Right kidney (tissue), 1 donor: ENCODE data around the gene TMEM116.
"Not testable (repeated sequence)": the region's sequence is repeated elsewhere in the genome, so short reads cannot be mapped to it uniquely, and the experiment has no call there.

Source experiments
- DNase-seq: peaks from one replicate; pipeline ENCODE4 v3.0.0-alpha.2; 2016

Gene TMEM116

DNA sequence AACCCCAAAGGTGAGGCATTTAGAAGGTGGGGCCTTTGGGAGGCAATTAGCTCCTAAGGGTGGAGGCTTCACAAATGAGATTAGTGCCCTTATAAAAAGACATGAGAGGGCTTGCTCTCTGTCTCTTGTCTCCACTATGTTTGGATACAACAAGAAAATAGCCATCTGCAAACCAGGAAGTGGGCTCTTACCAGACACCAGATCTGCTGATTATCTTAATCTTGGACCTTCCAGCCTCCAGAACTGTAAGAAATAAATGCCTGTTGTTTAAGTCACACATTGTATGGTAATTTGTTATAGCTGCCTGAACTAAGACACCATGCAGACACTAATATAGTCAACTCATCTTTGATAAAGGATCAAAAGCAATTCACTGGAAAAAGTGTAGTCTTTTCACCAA lies 34.4 kb downstream of the TMEM116 start:
- DNase-seq: no peak

DNA sequence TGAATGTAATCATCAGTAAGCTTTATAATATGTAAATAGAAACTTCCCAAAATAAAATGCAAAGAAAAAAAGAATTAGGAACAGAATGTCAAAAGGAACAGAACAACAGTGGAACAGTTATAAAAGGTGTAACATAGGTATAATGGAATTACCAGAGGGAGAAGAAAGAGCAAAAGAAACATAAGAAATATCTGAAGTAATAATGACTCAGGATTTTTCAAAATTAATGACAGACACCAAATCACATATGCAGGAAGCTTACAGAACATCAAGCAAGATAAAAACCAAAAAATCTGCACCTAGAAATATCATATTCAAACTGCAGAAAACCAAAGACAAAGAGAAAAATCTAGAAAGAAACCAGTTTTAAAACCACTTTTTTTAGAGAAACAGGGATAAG lies 36.1 kb downstream of the TMEM116 start:
- DNase-seq: no peak

DNA sequence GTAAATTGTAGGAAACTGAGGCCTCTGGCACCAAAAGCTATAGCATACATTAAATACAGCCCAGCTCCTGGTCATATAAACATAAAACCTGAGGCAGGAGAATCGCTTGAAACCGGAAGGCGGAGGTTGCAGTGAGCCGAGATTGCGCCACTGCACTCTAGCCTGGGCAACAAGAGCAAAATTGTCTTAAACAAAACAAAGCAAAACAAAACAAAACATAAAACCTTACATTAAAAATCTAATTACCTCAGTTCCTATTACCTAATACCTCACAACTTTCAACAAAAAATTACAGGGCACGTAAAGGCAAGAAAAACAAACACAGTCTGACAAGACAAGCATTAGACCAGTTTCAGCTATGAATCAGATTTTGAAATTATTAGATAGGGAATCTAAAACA lies 36.7 kb downstream of the TMEM116 start:
- DNase-seq: no peak

DNA sequence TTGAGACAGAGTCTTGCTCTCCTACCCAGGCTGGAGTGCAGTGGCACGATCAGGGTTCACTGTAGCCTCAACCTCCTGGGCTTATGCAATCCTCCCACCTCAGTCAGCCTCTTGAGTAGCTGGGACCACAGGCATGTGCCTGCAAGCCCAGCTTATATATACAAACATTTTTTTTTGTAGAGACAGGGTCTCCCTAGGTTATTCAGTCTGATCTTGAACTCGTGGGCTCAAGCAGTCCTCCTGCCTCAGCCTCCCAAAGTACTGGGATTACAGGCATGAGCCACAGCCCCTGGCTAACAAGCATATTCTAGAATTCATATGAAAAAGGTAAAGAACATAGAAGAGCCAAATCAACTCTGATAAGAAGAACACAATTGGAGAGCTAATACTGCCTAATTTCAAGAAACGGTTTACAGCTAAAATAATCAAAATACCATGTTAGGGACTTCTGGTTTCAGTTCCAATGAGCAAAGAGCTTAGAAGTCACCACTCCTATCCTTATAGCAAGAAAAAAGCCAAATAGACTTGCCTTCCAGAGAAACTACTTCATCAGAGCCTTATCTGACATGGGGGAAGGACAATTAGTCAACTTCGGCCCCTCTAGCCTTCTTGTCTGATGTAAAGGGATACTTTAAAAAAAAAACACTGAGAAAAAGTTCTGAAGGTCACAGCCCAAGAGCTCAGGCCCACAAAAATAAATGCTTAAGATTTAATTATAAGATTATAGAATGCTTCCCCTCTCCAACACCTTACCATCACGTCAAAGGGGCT lies 37.6 kb downstream of the TMEM116 start:
- DNase-seq: no peak

DNA sequence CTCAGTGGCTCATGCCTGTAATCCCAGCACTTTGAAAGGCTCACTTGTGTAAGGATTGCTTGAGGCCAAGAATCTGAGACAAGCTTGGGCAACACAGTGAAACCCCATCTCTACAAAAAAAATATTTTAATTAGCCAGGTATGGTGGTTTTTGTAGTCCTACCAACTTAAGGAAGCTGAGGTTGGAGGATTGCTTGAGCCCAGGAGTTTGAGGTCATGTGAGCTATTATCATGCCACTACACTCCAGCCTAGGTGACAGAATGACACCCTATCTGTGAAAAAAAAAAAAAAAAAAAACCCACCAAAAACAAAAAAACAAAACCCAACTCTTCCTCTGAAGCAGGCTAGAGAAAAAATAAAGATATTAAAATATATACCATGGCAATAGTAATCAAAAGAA lies 41.2 kb downstream of the TMEM116 start:
- no peak for DNase-seq

DNA sequence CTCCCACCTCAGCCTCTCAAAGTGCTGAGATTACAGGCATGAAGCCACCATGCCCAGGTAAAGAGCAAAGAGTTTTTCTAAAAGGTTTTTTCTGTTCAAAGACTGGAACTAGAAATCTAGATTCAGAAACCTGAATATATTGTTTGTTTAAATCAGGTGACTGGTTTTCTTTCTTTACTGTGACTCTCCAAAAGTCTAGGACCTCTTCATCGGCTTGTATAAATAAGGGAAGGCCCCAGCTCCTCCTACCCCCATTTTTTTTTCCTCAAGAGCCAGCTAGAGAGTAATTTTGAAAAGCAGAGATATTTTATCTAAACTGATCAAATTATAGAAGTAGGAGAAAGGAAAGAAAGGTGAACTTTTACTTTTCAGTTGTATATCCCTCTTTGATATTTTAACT lies 48.0 kb downstream of the TMEM116 start:
- no peak for DNase-seq

DNA sequence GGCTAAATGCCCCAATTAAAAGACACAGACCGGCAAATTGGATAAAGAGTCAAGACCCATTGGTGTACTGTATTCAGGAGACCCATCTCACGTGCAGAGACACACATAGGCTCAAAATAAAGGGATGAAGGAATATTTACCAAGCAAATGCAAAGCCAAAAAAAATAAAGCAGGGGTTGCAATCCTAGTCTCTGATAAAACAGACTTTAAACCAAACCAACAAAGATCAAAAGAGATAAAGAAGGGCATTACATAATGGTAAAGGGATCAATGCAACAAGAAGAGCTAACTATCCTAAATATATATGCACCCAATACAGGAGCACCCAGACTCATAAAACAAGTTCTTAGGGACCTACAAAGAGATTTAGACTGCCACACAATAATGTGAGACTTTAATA lies 53.4 kb downstream of the TMEM116 start:
- not testable (repeated sequence) for DNase-seq

DNA sequence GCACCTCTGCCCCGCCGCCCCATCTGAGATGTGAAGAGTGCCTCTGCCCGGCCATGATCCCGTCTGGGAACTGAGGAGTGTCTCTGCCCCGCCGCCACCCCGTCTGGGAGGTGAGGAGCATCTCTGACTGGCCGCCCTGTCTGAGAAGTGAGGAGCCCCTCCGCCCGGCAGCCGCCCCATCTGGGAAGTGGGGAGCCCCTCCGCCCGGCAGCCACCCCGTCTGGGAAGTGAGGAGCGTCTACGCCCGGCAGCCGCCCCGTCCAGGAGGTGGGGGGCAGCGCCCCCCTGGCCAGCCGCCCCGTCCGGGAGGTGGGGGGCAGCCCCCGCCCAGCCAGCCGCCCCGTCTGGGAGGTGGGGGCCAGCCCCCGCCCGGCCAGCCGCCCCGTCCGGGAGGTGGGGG lies 55.7 kb downstream of the TMEM116 start:
- not testable (repeated sequence) for DNase-seq

DNA sequence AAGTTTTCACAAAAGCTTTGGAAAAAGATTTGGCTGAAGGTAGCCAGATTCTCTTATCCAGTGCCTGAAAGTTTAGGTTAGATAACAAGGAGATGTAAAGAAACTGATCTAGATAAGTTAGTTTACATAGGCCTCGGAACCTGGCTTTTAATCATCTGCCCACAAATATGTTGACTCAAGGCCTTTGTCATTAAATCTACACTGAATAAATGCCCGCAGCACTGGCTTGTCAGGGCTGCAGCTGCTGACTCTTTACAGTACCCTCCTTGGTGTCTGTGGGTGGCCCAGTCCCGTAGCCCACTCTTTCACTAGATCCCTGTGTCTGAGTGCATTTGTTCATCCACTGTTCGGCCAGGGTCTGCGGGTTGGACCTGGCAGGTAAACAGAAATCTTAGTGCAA lies 58.0 kb downstream of the TMEM116 start:
- no peak for DNase-seq

DNA sequence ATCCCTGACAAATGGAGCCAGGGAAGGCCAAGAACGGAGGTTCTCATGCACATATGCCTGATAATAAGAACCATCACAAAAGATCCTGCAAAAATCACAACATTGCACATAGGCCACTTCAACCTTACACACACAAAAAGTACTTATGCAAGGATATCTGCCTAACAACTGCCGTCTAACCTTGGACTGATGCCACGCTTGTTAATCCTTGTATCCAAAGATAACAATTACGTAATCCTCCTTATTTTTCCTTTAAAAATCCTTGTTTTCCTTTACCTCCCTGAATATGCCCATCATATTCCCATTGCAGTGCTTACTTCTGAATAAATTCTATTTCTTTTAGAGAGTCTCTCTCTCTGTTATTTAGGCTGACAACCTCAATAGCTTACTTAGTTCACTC lies 59.5 kb downstream of the TMEM116 start:
- DNase-seq: no peak

DNA sequence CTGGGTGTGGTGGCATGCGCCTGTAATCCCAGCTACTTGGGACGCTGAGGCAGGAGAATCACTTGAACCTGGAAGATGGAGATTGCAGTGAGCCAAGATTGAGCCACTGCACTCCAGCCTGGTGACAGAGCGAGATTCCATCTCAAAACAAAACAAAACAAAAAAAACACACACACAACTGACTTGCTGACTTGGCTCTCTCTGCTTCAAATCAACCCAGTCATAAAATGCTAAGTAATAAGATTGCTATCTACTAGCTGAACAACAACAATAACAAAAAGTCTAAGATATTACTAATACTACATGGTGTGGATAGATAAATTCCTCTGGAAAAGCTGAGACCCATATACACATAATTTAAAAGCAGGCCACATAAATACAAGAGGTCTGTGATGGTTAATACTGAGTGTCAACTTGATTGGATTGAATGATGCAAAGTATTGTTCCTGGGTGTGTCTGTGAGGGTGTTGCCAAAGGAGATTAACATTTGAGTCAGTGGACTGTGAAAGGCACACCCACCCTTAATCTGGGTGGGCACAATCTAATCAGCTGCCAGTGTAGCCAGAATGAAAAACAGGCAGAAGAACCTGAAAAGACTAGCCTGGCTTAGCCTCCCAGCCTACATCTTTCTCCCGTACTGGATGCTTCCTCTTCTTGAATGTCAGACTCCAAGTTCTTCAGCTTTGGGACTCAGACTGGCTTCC lies 60.7 kb downstream of the TMEM116 start:
- DNase-seq: not testable (repeated sequence)

DNA sequence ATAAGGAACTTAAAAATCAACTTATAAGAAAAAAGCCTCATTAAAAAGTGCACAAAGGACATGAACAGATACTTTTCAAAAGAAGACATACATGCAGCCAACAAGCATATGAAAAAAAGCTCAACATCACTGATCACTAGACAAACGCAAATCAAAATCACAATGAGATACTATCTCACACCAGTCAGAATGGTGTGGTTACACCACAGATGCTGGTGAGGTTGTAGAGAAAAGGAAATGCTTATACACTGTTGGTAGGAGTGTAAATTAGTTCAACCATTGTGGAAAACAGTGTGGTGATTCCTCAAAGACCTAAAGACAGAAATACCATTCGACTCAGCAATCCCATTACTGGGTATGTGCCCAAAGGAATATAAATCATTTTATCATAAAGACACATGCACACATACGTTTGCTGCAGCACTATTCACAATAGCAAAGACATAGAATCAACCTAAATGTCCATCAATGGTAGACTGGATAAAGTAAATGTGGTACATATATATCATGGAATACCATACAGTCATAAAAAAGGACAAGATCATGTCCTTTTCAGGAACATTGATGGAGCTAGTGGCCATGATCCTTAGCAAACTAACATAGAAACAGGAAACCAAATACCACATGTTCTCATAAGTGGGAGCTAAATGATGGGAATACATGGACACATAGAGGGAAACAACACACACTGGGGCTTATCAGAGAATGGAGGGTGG lies 61.8 kb downstream of the TMEM116 start:
- not testable (repeated sequence) for DNase-seq

DNA sequence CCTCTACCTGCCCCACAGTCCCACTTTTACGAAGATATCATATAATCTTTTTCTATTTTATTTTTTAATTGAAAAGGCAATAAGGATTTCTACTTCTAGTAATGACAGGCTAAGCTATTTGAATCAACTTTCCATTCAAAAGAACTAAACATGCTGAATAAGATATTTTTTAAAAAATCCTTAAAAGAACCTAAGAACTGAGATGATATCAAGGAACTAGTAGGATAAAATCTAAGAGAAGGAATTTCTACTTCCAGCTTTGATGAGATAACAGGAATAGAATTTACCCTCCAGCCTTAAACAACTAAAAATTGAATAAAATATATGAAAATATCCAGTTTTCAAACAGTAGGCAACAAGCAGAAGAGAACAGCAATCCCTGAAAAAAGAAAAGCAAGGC lies 69.0 kb downstream of the TMEM116 start:
- DNase-seq: no peak

DNA sequence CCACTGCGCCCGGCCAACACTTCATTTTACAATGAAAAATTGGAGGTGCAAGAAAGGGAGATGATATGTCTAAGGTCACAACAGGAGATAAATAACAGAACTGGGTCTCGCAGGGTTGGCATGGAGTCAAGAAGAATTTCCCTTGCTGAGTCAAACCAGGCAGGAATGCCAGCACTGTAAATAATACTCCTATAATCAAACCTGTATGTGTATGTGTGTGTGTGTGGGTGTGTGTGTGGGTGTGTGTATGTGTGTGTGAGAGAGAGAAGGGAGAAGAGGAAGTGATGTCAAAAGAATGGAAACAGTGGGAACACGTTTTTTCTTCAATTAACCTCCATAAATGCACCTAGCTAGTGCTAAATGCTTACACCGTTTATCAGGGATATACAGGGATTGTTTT lies 70.4 kb downstream of the TMEM116 start:
- peak; percentile 5 for DNase-seq

DNA sequence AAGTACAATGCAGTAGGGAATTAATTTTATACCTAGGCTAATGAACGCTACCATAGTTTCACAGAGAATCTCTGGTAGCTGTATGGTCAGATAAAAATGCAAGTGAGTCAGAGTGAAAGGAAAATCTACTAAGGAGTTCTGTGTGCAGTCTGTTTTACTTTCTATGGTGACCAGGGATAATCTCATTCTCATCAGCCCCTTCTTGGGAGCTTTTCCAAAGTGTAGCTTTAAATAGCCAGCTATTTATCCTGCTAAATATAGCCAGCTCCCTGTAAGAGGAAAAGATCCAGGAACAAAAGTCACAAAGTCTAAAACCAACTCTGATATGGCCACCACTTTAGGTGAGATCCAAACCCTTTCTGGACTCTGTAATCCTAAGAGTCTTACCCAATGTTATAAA lies 75.5 kb downstream of the TMEM116 start:
- no peak for DNase-seq

DNA sequence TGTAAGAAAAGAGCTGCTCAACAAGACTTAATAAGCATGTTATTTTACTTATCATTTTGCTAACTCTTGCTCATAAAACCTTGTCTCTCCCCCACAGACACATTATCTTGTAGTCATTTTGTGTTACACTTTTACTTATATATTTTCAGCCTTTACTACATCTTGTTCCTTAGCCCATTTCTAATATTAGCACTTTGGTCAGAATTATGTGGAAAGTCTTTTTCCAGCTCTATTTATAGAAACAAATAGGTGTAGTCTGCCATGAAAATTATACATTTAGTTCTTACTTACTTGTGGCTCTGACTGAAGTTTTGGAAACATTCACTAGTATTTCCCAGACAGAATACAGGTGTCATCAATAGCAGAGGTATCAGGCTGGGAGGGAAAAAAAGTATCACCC lies 76.1 kb downstream of the TMEM116 start:
- no peak for DNase-seq

DNA sequence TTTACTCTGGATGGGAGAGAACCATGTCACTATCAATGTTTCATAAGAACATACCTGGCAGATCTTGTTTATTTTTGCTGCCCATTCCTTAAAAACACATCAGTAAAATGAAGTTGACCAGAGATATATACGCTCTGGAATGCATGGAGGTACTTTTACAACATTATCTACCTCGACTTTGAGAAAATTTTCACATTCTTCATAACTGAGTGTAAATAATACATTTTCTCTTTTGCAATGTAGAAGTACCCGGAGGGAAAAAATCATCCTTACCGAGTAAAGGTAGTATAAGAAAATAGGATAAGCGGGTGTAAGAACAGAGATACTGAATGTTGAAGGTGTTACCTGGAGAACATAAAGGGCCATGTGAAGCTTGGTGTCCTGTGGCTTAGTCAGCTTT lies 80.7 kb downstream of the TMEM116 start:
- no peak for DNase-seq

DNA sequence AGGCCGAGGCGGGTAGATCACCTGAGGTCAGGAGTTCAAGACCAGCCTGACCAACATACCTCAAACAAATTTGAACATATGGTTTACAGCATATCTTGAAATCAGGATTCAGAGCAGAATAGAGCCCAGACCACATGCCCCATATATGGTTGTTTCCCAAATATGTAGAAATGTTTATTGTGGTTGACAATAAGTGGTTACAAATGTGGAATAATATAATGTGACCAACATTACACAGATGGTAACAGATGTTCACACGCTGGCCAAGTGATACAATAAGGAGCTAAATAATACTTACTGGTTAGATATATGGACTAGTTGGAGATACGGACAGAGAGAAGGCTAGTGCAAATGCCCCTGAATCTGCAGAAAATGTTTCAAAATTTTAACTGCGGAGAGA lies 85.6 kb downstream of the TMEM116 start:
- DNase-seq: no peak

DNA sequence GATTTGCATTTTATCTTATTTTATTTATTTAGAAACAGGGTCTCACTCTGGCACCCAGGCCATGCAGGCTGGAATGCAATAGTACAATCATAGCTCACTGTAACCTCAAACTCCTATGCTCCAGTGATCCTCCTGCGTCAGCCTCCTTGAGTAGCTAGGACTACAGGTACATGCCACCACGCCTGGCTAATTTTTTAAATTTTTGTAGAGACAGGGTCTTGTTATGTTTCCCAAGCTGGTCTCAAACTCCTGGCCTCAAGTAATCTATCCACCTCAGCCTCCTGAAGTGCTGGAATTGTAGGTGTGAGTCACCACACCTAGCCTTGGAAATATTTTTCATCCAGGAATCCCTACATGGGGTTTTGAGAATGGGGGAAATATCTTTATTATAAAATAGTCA lies 86.3 kb downstream of the TMEM116 start:
- no peak for DNase-seq

DNA sequence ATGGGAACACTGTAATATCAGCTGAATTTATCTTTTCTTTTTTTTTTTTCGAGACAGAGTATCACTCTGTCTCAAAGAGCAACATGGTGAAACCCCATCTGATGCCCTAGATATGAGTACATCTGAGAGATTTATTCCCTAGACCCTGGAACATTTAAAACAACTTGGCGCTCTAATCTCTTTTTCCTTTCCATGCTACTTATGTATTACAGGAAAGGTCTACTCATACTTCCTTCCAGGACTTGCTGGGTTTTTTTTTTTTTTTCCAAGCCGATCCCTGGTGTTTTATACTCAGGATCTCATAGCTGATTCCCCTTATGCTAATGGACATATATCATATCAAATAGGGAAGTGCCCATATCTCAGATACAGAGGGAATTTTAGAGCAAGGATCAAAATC lies 87.8 kb downstream of the TMEM116 start:
- DNase-seq: no peak

DNA sequence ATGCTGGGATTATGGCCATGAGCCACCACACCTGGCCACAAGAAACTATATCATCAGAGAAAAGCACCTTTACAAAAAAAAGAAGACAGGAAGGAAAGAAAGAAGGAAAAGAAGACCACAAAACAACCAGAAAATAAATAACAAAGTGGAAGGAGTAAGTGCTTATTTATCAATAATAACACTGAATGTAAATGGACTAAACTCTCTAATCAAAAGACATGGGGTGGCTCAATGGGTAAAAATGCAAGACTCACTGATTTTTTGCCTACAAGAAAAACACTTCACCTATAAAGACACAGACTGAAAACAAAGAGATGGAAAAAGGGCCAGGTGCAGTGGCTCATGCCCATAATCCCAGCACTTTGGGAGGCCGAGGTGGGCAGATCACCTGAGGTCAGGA lies 105.2 kb downstream of the TMEM116 start:
- no peak for DNase-seq

DNA sequence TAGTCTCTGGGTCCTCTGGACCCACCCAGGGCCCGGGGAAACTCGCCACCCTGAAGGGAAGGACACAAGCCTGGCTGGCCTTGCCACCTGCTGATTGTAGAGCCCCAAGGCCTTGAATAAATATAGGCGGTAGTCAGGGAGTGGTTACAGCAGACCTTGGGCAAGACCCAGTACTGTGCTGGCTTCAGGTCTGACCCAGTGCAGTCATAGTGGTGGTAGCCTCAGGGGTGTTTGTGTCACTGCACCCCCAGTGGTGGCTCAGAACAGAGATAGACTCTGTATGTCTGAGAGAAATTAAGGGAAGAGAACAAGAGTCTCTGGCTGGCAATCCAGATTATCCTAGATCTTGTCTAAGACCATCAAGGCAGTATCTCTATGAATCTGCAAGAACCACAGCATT lies 107.5 kb downstream of the TMEM116 start:
- no peak for DNase-seq

DNA sequence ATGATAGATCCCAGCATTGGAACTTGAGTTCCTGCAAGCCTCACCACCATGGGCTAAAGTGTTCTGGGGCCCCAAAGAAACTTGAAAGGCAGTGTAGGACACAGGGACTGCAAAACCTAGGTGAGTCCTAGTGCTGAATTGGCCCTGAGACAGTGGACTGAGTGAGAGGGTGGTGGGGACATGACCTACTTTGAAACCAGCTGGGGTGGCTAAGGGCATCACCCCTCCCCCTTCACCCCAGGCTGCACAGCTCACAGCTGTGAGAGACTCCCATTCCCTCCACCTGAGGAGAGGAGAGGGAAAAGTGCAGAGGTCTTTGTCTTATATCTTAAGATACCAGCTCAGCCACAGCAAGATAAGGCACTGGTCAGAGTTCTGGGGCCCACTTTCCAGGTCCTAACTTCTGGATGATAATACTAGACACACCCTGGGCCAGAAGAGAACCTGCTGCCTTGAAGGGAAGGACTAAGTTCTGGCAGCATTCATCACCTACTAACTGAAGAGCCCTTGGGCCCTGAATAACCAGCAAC lies 108.5 kb downstream of the TMEM116 start:
- DNase-seq: no peak
